Measurements from ENCODE around the gene ITGA7. TPM values are rescaled to one million over a fixed set of nuclear protein-coding genes. Genes with fewer than 3 reads are reported as not detected.

ITGA7 gene
- total RNA-seq, 4 donors from 2014 or later: 101 to 207 (median 156) TPM

GRCh38 chr12:55717011-55718007, 9.6 kb upstream of the ITGA7 start:
- ATAC-seq (ENCODE audit: low FRiP score) (peak; percentile 49), DNase-seq (ENCODE audit: low spot score) (no peak)
- TF ChIP-seq CTCF (IDR thresholded peaks at IDR 0.05): no peak

- DNase-seq (ENCODE audit: low spot score) (no peak), ATAC-seq (ENCODE audit: low FRiP score) (no peak)
- no peak for TF ChIP-seq CTCF (IDR thresholded peaks at IDR 0.05)
Measured at GRCh38 chr12:55716582-55716957, 8.9 kb upstream of the ITGA7 start.

GRCh38 chr12:55715833-55716581, 8.3 kb upstream of the ITGA7 start, which contains the start of gene BLOC1S1:
BLOC1S1 (plus strand) TSS chr12:55716046; CDS start chr12:55716052, 6 bp downstream.
- ATAC-seq (ENCODE audit: low FRiP score) (peak; percentile 70), DNase-seq (ENCODE audit: low spot score) (peak; percentile 91)
- no peak for TF ChIP-seq CTCF (IDR thresholded peaks at IDR 0.05)

GRCh38 chr12:55715169-55715764, 7.6 kb upstream of the ITGA7 start:
- no peak for TF ChIP-seq CTCF (IDR thresholded peaks at IDR 0.05)
- DNase-seq (ENCODE audit: low spot score) (no peak), ATAC-seq (ENCODE audit: low FRiP score) (no peak)

GRCh38 chr12:55713721-55714120, 6.0 kb upstream of the ITGA7 start:
- DNase-seq (ENCODE audit: low spot score) (no peak), ATAC-seq (ENCODE audit: low FRiP score) (peak; percentile 6)
- TF ChIP-seq CTCF (IDR thresholded peaks at IDR 0.05): no peak

- TF ChIP-seq CTCF (IDR thresholded peaks at IDR 0.05): no peak
- DNase-seq (ENCODE audit: low spot score): no peak
- no peak for ATAC-seq (ENCODE audit: low FRiP score)
Measured at GRCh38 chr12:55712700-55713415, 5.2 kb upstream of the ITGA7 start.

Measured in omental fat pad (tissue), 4 donors.